H1 (cell line): ENCODE results near the gene BRD1. TPM values are rescaled to one million over a fixed set of nuclear protein-coding genes. Genes with fewer than 3 reads are reported as not detected.

ENCODE experiments used
- CTCF ChIA-PET: fragments of 300-600 bp; sonication (Branson Sonifier 250); formaldehyde crosslinking; loops from one replicate; lab custom pipeline; 2021; ENCODE audit not compliant: partially characterized antibody; lab: Charles Lee
- POLR2A ChIA-PET: fragments of 300-600 bp; sonication (Branson Sonifier 250); formaldehyde crosslinking; loops from one replicate; lab custom pipeline; 2021; ENCODE audit warnings: inconsistent platforms; ENCODE audit not compliant: partially characterized antibody; lab: Charles Lee
- DNase-seq, 2 experiments: peaks; one replicate each; pipeline versions ENCODE4 v3.0.0 to v3.0.0-alpha.2; 2010 to 2022; ENCODE audit warnings: low spot score in 2 of 2, low read depth in 1 of 2, mixed read lengths in 1 of 2
- FAIRE-seq: peaks from 2 replicates; lab custom pipeline; 2011; peaks lifted over from hg19 to GRCh38; lab: Jason Lieb, UNC
- H2AFZ ChIP-seq: 2 replicates; pipeline ENCODE4 v1.8.1; 2012; ENCODE audit warnings: low read length, inconsistent platforms
- H2AK5ac ChIP-seq: 2 replicates; pipeline ENCODE4 v1.6.1; 2013; ENCODE audit warnings: low read depth, low read length
- H2BK120ac ChIP-seq: replicated peaks from 2 replicates; pipeline ENCODE3; 2013; ENCODE audit warnings: low read depth, low read length, inconsistent platforms
- H2BK12ac ChIP-seq: 2 replicates; pipeline ENCODE4 v1.6.1; 2013; ENCODE audit warnings: low read depth, low read length
- H2BK15ac ChIP-seq: 2 replicates; pipeline ENCODE4 v1.6.1; 2013; ENCODE audit warnings: low read length
- H2BK20ac ChIP-seq: 2 replicates; pipeline ENCODE4 v1.6.1; 2013; ENCODE audit warnings: low read length
- H2BK5ac ChIP-seq: 2 replicates; pipeline ENCODE4 v1.6.1; 2013; ENCODE audit warnings: low read depth, low read length
- H3K14ac ChIP-seq: 2 replicates; pipeline ENCODE4 v1.6.1; 2013; ENCODE audit warnings: inconsistent platforms; ENCODE audit not compliant: insufficient read length
- H3K18ac ChIP-seq: 2 replicates; pipeline ENCODE4 v1.6.1; 2013; ENCODE audit warnings: low read length; ENCODE audit errors: extremely low read depth
- H3K23ac ChIP-seq: 2 replicates; pipeline ENCODE4 v1.6.1; 2013; ENCODE audit warnings: inconsistent platforms; ENCODE audit not compliant: insufficient read length
- H3K23me2 ChIP-seq: 2 replicates; pipeline ENCODE4 v1.6.1; 2013; ENCODE audit warnings: low read depth, low read length
- H3K27ac ChIP-seq: 2 replicates; pipeline ENCODE4 v1.6.1; 2011; ENCODE audit warnings: low read depth, low read length, inconsistent platforms
- H3K27me3 ChIP-seq, 4 experiments: replicated peaks in 1 of 4; 1 replicate in 1 of 4; 2 replicates in 3 of 4; pipeline versions ENCODE4 v1.6.1 to v1.8.1; 2011 to 2013; ENCODE audit warnings: low read length in 3 of 4, mild to moderate bottlenecking in 3 of 4, inconsistent platforms in 2 of 4, mixed read lengths in 2 of 4, moderate library complexity in 1 of 4; ENCODE audit not compliant: control insufficient read depth in 3 of 4, insufficient read depth in 3 of 4; ENCODE audit errors: extremely low read depth in 1 of 4
- H3K36me3 ChIP-seq, 4 experiments: 2 replicates each; pipeline versions ENCODE4 v1.6.1 to v1.8.1; 2011 to 2013; ENCODE audit warnings: mild to moderate bottlenecking in 4 of 4, low read length in 3 of 4, moderate library complexity in 2 of 4, control low read depth in 1 of 4, inconsistent platforms in 1 of 4; ENCODE audit not compliant: insufficient read depth in 4 of 4, control insufficient read depth in 2 of 4
- H3K4ac ChIP-seq: replicated peaks from 2 replicates; pipeline ENCODE3; 2013; ENCODE audit warnings: low read length, low read depth, mixed read lengths, inconsistent platforms; ENCODE audit not compliant: insufficient read length
- H3K4me1 ChIP-seq, 4 experiments: replicated peaks in 1 of 4; 1 replicate in 1 of 4; 2 replicates in 3 of 4; pipeline versions ENCODE4 v1.6.1 to v1.8.1; 2011 to 2013; ENCODE audit warnings: low read length in 3 of 4, inconsistent platforms in 2 of 4, mixed read lengths in 1 of 4; ENCODE audit not compliant: insufficient read depth in 4 of 4, control insufficient read depth in 3 of 4
- H3K4me2 ChIP-seq, 2 experiments: 2 replicates each; pipeline versions ENCODE4 v1.6.1 to v1.8.1; 2011 to 2013; ENCODE audit warnings: low read depth in 2 of 2, low read length in 2 of 2, control low read depth in 1 of 2, inconsistent platforms in 1 of 2, mild to moderate bottlenecking in 1 of 2; ENCODE audit not compliant: insufficient read depth in 1 of 2
- H3K4me3 ChIP-seq, 4 experiments: fragments of 200-600, 300-600 bp in 1 of 4; sonication (generic), shearing (Covaris generic), sonication (Bioruptor Twin) in 1 of 4; 2 replicates each; pipeline versions ENCODE4 v1.5.1 to v1.8.1; 2011 to 2016; ENCODE audit warnings: low read length in 4 of 4, low read depth in 3 of 4, control low read depth in 2 of 4, inconsistent platforms in 2 of 4, mild to moderate bottlenecking in 2 of 4, mixed read lengths in 1 of 4, moderate library complexity in 1 of 4; ENCODE audit not compliant: insufficient read depth in 2 of 4; ENCODE audit errors: extremely low read depth in 1 of 4
- H3K56ac ChIP-seq: replicated peaks from 2 replicates; pipeline ENCODE3; 2013; ENCODE audit warnings: low read depth, mild to moderate bottlenecking, mixed read lengths, low read length, inconsistent platforms; ENCODE audit not compliant: insufficient read length
- H3K79me1 ChIP-seq: 2 replicates; pipeline ENCODE4 v1.6.1; 2013; ENCODE audit warnings: low read depth, low read length, control low read depth
- H3K79me2 ChIP-seq, 2 experiments: 2 replicates each; pipeline versions ENCODE4 v1.6.1 to v1.8.1; 2012 to 2013; ENCODE audit warnings: low read length in 2 of 2, mild to moderate bottlenecking in 2 of 2, inconsistent platforms in 1 of 2; ENCODE audit not compliant: insufficient read depth in 2 of 2, control insufficient read depth in 1 of 2
- H3K9ac ChIP-seq, 4 experiments: replicated peaks in 1 of 4; 1 replicate in 1 of 4; 2 replicates in 3 of 4; pipeline versions ENCODE4 v1.6.1 to v1.8.1; 2011 to 2013; ENCODE audit warnings: low read depth in 3 of 4, low read length in 3 of 4, control low read depth in 2 of 4, mild to moderate bottlenecking in 2 of 4, moderate library complexity in 2 of 4, inconsistent platforms in 1 of 4; ENCODE audit errors: extremely low read depth in 1 of 4
- H3K9me3 ChIP-seq, 2 experiments: 2 replicates each; pipeline versions ENCODE4 v1.6.1 to v1.8.1; 2012 to 2013; ENCODE audit warnings: mild to moderate bottlenecking in 2 of 2, moderate library complexity in 2 of 2, control low read depth in 1 of 2, inconsistent platforms in 1 of 2, low read depth in 1 of 2, low read length in 1 of 2, mixed read lengths in 1 of 2; ENCODE audit not compliant: insufficient read depth in 2 of 2
- H4K20me1 ChIP-seq, 2 experiments: replicated peaks in 1 of 2; 2 replicates each; pipeline versions ENCODE3 to v1.8.1; 2011 to 2013; ENCODE audit warnings: inconsistent platforms in 2 of 2, low read length in 2 of 2, mild to moderate bottlenecking in 1 of 2; ENCODE audit not compliant: insufficient read depth in 2 of 2, control insufficient read depth in 1 of 2
- H4K5ac ChIP-seq: 2 replicates; pipeline ENCODE4 v1.6.1; 2013; ENCODE audit warnings: low read length, low read depth, mixed read lengths, inconsistent platforms; ENCODE audit not compliant: insufficient read length
- H4K8ac ChIP-seq: 2 replicates; pipeline ENCODE4 v1.8.0; 2013; ENCODE audit warnings: mild to moderate bottlenecking, moderate library complexity, low read length, inconsistent platforms; ENCODE audit not compliant: insufficient read depth; ENCODE audit errors: extremely low read depth
- H4K91ac ChIP-seq: replicated peaks from 2 replicates; pipeline ENCODE3; 2013; ENCODE audit warnings: low read length, mixed read lengths, inconsistent platforms; ENCODE audit not compliant: insufficient read length
- CEBPB ChIP-seq: IDR thresholded peaks from 2 replicates; pipeline ENCODE4 v1.6.1; 2012; ENCODE audit warnings: low read depth, low read length
- RXRA ChIP-seq: IDR thresholded peaks from 2 replicates; pipeline ENCODE4 v1.6.1; 2011; ENCODE audit warnings: low read depth, mild to moderate bottlenecking, low read length, moderate library complexity; ENCODE audit not compliant: insufficient read depth
- TCF12 ChIP-seq: IDR thresholded peaks from 2 replicates; pipeline ENCODE4 v1.6.1; 2011; ENCODE audit warnings: low read depth, mild to moderate bottlenecking, low read length
- TEAD4 ChIP-seq: IDR thresholded peaks from 2 replicates; pipeline ENCODE4 v1.6.1; 2012; ENCODE audit warnings: low read depth, low read length, inconsistent platforms, mixed read lengths
- WGBS, 2 experiments: shearing (Covaris generic) in 1 of 2; methylation state at CpG; one replicate each; pipeline versions ENCODE4 v1.1.6 to v1.1.7; 2013 to 2015; ENCODE audit warnings: low lambda C conversion rate in 2 of 2, mixed read lengths in 2 of 2, inconsistent platforms in 1 of 2, low coverage in 1 of 2, missing lambda C conversion rate in 1 of 2; ENCODE audit not compliant: insufficient replicate concordance in 2 of 2, insufficient coverage in 1 of 2, insufficient read length in 1 of 2; ENCODE audit errors: extremely low coverage in 1 of 2, missing lambda C conversion rate in 1 of 2; 5-methylcytosine and 5-hydroxymethylcytosine counted together
- polyA plus RNA-seq, 7 experiments: library from polyadenylated mRNA; depleted of rRNA in 3 of 7; stranded (reverse) in 5 of 7; unstranded in 2 of 7; fragments of >200 nt in 5 of 7; fragments of 200-250 nt in 2 of 7; gene quantifications; 1 replicate in 5 of 7; 2 replicates in 1 of 7; 4 replicates in 1 of 7; pipeline versions ENCODE4 v1.2.1 to v1.2.3, GENCODE V29; 2011 to 2013; ENCODE audit warnings: missing spikeins in 2 of 7, mixed read lengths in 2 of 7
- total RNA-seq: library from RNA; stranded (reverse); fragmentation: NEBNext Ultra II Directional; extraction: Animal tissue kit (Norgen Biotek cat#: 25700); gene quantifications from 2 replicates; pipeline ENCODE4 v1.2.1, GENCODE V29; 2021

The BRD1 gene
- total and polyA plus RNA-seq, 2 of the 8 experiments (the other 6 are each of a cell fraction or from before 2014, with no cell fraction given) = 6.8 to 34.0 TPM

- no peak overlapping the region for H4K8ac ChIP-seq
- ChIA-PET POLR2A (interaction anchor here (0.5 kb wide), 1 partner anchor 18 kb away, joined by 3 read pairs; no protein-coding TSS in a partner anchor), CTCF (interaction anchor here (1.4 kb wide), 1 partner anchor 18 kb away, joined by 6 read pairs; no protein-coding TSS in a partner anchor)
- H3K4me1 ChIP-seq = peaks cover 0 to 4% (median 1%) of the 10 kb centered on the region in 4 experiments; a peak in 2 of 7 replicates
- H3K79me1 ChIP-seq = peaks cover 31% of the 10 kb centered on the region
- no peak overlapping the region for H3K14ac ChIP-seq
- no peak overlapping the region for H2BK12ac ChIP-seq
- 85% methylated on average over 19 of the region's 19 CpGs; no CpG with 5 or more reads in 1 of the 2 experiments for WGBS, 2 experiments
- no peak overlapping the region for H3K56ac ChIP-seq
- peaks cover 25 to 39% of the 10 kb centered on the region in 2 experiments for H4K20me1 ChIP-seq
- H2BK20ac ChIP-seq = no peak overlapping the region
- H3K18ac ChIP-seq = no peak overlapping the region
- no peaks in the 10 kb centered on the region for H3K9me3 ChIP-seq
- H2BK5ac ChIP-seq = no peak overlapping the region; the same call in 1 of the 2 replicates
- H3K27ac ChIP-seq = no peak overlapping the region
- no peak overlapping the region for H2AK5ac ChIP-seq
- no peak overlapping the region for H3K23ac ChIP-seq
- H3K4me2 ChIP-seq = no peak overlapping the region
- TF ChIP-seq TCF12 = no peak
- TF ChIP-seq CEBPB = no peak
- no peak for TF ChIP-seq RXRA
- TF ChIP-seq TEAD4 = no peak
- H2BK15ac ChIP-seq = no peak overlapping the region
- H3K9ac ChIP-seq = no peak overlapping the region
- H4K5ac ChIP-seq = no peak overlapping the region
- no peak overlapping the region for H2BK120ac ChIP-seq
- H3K36me3 ChIP-seq = peaks cover 0 to 42% (median 18%) of the 10 kb centered on the region in 4 experiments; a peak in 6 of 8 replicates
- DNase-seq (no peak), FAIRE-seq (no peak)
- H3K27me3 ChIP-seq = no peaks in the 10 kb centered on the region
- no peak overlapping the region for H3K4ac ChIP-seq
- peaks cover 4 to 70% of the 10 kb centered on the region in 2 experiments; a peak in 2 of 4 replicates for H3K79me2 ChIP-seq
- no peak overlapping the region for H2AFZ ChIP-seq
- no peaks in the 10 kb centered on the region for H3K23me2 ChIP-seq
- no peak overlapping the region for H4K91ac ChIP-seq
- H3K4me3 ChIP-seq = no peak overlapping the region
Measured at GRCh38 chr22:49785841-49786471, 41.7 kb downstream of the BRD1 start.
